ENCODE data around the gene TRIM52.

TRIM52 gene

DNA sequence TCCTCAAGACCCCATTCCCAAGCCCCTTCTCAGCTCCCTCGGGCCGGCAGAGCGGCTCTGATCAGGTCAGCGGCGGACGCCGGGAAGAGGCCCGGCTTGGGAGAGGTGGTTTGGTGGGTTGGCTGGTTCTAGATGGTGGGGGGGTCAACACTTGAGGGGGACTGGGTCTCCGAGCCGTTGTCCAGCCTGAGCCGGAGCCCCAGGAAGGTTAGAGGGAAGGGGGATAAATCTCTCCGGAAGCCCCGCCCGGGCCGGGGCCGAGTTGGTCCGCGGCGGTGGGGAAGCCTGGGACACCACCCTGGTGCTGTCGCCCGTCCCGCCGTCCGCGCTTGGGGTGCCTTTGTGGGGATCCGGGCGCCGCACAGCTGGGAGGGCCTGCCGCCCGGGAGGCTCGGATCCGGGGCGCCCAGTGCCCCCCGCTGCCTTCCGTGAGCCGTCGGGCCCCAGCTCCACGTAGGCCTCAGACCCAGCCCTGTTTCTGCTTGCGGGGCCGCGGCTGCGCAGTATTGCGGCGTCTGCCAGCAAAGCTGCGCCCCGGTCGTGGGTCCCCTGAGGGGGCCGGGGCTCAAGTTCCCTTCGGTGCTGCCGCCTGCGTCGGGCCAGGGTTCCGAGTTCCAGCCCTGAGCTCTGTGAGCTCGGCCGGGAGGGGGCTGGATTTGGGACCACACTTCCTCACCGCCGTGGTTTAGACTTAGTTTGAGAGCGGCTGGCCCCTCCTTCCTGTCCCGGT, 542 bp upstream of the TRIM52 start (continued):
- TF ChIP-seq ZNF791 (tag by site-specific recombination; IDR thresholded peaks at IDR 0.05) (no peak), ZNF645 (tag by site-specific recombination; IDR thresholded peaks at IDR 0.05) (no peak), BCL6B (tag by site-specific recombination; IDR thresholded peaks at IDR 0.05) (no peak), ZNF169 (tag by site-specific recombination; IDR thresholded peaks at IDR 0.05) (no peak), KLF10 (tag by site-specific recombination; IDR thresholded peaks at IDR 0.05) (0 out of 2 replicates have a peak, but pooled peaks have one; percentile 14), BCL11A (tag by site-specific recombination; IDR thresholded peaks at IDR 0.05; ENCODE audit: low read depth) (no peak), ZNF121 (tag by site-specific recombination; IDR thresholded peaks at IDR 0.05) (peak; percentile 76), ZNF514 (tag by site-specific recombination; IDR thresholded peaks at IDR 0.05) (no peak), SP7 (tag by site-specific recombination; IDR thresholded peaks at IDR 0.05) (no peak; the same call in 1 of the 2 replicates), ZIC2 (tag by site-specific recombination; IDR thresholded peaks at IDR 0.05) (peak; percentile 79), ZNF654 (tag by site-specific recombination; IDR thresholded peaks at IDR 0.05; ENCODE audit: low read depth) (no peak), SETDB1 (IDR thresholded peaks at IDR 0.05; ENCODE audit: insufficient read length, low read length) (no peak), ZNF37A (tag by site-specific recombination; IDR thresholded peaks at IDR 0.05) (no peak), SP2 (tag by site-specific recombination; IDR thresholded peaks at IDR 0.05) (peak; percentile 32), ZNF449 (tag by site-specific recombination; IDR thresholded peaks at IDR 0.05) (no peak), KLF16 (tag by site-specific recombination; IDR thresholded peaks at IDR 0.05) (peak; percentile 3; the same call in 1 of the 2 replicates), GLIS2 (tag by site-specific recombination; IDR thresholded peaks at IDR 0.05) (peak; percentile 93), ZFHX2 (tag by site-specific recombination; conservative IDR thresholded peaks at IDR 0.05) (0 out of 2 replicates have a peak, but pooled peaks have one; percentile 2), ZNF146 (tag by site-specific recombination; IDR thresholded peaks at IDR 0.05) (0 out of 2 replicates have a peak, but pooled peaks have one; percentile 3), IKZF3 (tag by site-specific recombination; IDR thresholded peaks at IDR 0.05) (no peak), ZNF341 (tag by site-specific recombination; IDR thresholded peaks at IDR 0.05; ENCODE audit: low read depth) (peak; percentile 61; the same call in 1 of the 2 replicates), ZNF664 (tag by site-specific recombination; IDR thresholded peaks at IDR 0.05) (no peak), ZNF426 (tag by site-specific recombination; IDR thresholded peaks at IDR 0.05) (no peak), OVOL3 (tag by site-specific recombination; IDR thresholded peaks at IDR 0.05) (0 out of 2 replicates have a peak, but pooled peaks have one; percentile 11), ZNF157 (tag by site-specific recombination; IDR thresholded peaks at IDR 0.05) (no peak), ZNF561 (tag by site-specific recombination; IDR thresholded peaks at IDR 0.05; ENCODE audit: borderline replicate concordance) (peak; percentile 67)
- TF ChIP-seq, protein P1, sequence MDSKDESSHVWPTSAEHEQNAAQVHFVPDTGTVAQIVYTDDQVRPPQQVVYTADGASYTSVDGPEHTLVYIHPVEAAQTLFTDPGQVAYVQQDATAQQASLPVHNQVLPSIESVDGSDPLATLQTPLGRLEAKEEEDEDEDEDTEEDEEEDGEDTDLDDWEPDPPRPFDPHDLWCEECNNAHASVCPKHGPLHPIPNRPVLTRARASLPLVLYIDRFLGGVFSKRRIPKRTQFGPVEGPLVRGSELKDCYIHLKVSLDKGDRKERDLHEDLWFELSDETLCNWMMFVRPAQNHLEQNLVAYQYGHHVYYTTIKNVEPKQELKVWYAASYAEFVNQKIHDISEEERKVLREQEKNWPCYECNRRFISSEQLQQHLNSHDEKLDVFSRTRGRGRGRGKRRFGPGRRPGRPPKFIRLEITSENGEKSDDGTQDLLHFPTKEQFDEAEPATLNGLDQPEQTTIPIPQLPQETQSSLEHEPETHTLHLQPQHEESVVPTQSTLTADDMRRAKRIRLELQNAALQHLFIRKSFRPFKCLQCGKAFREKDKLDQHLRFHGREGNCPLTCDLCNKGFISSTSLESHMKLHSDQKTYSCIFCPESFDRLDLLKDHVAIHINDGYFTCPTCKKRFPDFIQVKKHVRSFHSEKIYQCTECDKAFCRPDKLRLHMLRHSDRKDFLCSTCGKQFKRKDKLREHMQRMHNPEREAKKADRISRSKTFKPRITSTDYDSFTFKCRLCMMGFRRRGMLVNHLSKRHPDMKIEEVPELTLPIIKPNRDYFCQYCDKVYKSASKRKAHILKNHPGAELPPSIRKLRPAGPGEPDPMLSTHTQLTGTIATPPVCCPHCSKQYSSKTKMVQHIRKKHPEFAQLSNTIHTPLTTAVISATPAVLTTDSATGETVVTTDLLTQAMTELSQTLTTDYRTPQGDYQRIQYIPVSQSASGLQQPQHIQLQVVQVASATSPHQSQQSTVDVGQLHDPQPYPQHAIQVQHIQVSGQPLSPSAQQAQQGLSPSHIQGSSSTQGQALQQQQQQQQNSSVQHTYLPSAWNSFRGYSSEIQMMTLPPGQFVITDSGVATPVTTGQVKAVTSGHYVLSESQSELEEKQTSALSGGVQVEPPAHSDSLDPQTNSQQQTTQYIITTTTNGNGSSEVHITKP (tag by site-specific recombination; IDR thresholded peaks at IDR 0.05) = peak; percentile 57
- TF ChIP-seq, protein P2, sequence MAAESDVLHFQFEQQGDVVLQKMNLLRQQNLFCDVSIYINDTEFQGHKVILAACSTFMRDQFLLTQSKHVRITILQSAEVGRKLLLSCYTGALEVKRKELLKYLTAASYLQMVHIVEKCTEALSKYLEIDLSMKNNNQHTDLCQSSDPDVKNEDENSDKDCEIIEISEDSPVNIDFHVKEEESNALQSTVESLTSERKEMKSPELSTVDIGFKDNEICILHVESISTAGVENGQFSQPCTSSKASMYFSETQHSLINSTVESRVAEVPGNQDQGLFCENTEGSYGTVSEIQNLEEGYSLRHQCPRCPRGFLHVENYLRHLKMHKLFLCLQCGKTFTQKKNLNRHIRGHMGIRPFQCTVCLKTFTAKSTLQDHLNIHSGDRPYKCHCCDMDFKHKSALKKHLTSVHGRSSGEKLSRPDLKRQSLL (tag by site-specific recombination; IDR thresholded peaks at IDR 0.05) = peak; percentile 71; the same call in 1 of the 2 replicates
